Measurements from ENCODE around the gene LBX2.

The LBX2 gene

GRCh38 chr2:74499267-74499939, at the start of gene LBX2:
Gene LBX2, minus strand, starts transcription at chr2:74499603. Its CDS starts 66 bp downstream, at chr2:74499537.
- DNase-seq: no peak

GRCh38 chr2:74548285-74548899, 49.0 kb upstream of the LBX2 start:
- no peak for DNase-seq

GRCh38 chr2:74546004-74546403, 46.6 kb upstream of the LBX2 start:
- no peak for DNase-seq

GRCh38 chr2:74544634-74545033, 45.2 kb upstream of the LBX2 start:
- DNase-seq: peak; percentile 24

- no peak for DNase-seq
Measured at GRCh38 chr2:74542978-74543377, 43.6 kb upstream of the LBX2 start.

GRCh38 chr2:74540291-74540690, 40.9 kb upstream of the LBX2 start:
- no peak for DNase-seq

- DNase-seq: no peak
Measured at GRCh38 chr2:74538881-74539339, 39.5 kb upstream of the LBX2 start.

- no peak for DNase-seq
Measured at GRCh38 chr2:74537140-74537539, 37.7 kb upstream of the LBX2 start.

- DNase-seq: no peak
Measured at GRCh38 chr2:74536166-74536950, 37.0 kb upstream of the LBX2 start.

- no peak for DNase-seq
Measured at GRCh38 chr2:74535440-74535965, 36.1 kb upstream of the LBX2 start.

- no peak for DNase-seq
Measured at GRCh38 chr2:74534411-74534810, 35.0 kb upstream of the LBX2 start.

- no peak for DNase-seq
Measured at GRCh38 chr2:74533464-74533863, 34.1 kb upstream of the LBX2 start.

- peak; percentile 64 for DNase-seq
Measured at GRCh38 chr2:74532222-74532621, 32.8 kb upstream of the LBX2 start.

GRCh38 chr2:74531666-74532065, 32.3 kb upstream of the LBX2 start:
- DNase-seq: no peak

GRCh38 chr2:74530239-74531187, 31.1 kb upstream of the LBX2 start:
- peak; percentile 70 for DNase-seq

GRCh38 chr2:74529357-74530238, 30.2 kb upstream of the LBX2 start, which contains the start of the genes AUP1 and HTRA2:
Gene AUP1, minus strand, starts transcription at chr2:74529706. Its CDS starts 77 bp downstream, at chr2:74529629.
Gene HTRA2, plus strand, starts transcription at chr2:74529933. Its CDS starts 74 bp downstream, at chr2:74530007.
- peak; percentile 90 for DNase-seq

GRCh38 chr2:74528600-74529356, 29.4 kb upstream of the LBX2 start:
- peak; percentile 28 for DNase-seq

- no peak for DNase-seq
Measured at GRCh38 chr2:74527741-74528140, 28.3 kb upstream of the LBX2 start.

- no peak for DNase-seq
Measured at GRCh38 chr2:74526649-74527230, 27.3 kb upstream of the LBX2 start.
